Hematopoietic multipotent progenitor cell treated with erythropoietin and hydrocortisone succinate and interleukin-3 and kit ligand, for 4 days (in vitro differentiated cells): Measurements from ENCODE around the gene RBAK.
"Not testable (repeated sequence)": the region's sequence is repeated elsewhere in the genome, so short reads cannot be mapped to it uniquely, and the experiment has no call there.

Source experiments
- DNase-seq: peaks from one replicate; pipeline ENCODE4 v3.0.0-alpha.2; 2015

The RBAK gene

GRCh38 chr7:5045558-5046396, at the start of gene RBAK:
RBAK (plus strand) TSS chr7:5045860; CDS start chr7:5048077, 2,217 bp downstream.
- peak; percentile 98 for DNase-seq

DNA sequence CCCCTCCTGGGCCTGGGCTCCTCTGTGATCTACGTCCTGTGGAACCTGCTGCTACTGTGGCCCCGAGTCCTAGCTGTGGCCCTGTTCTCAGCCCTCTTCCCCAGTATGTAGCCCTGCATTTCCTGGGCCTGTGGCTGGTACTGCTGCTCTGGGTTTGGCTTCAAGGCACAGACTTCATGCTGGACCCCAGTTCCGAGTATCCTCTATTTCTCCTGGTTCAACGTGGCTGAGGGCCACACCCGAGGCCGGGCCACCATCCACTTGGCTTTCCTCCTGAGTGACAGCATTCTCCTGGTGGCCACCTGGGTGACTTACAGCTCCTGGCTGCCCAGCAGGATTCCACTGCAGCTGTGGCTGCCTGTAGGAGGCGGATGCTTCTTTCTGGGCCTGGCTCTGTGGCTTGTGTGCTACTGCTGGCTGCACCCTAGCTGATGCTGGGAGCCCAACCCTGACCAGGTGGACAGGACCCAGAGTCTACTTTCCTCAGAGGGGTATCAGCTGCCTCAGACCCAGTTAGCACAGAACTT, 48.9 kb upstream of the RBAK start:
- no peak for DNase-seq

GRCh38 chr7:4998244-4998643, 47.4 kb upstream of the RBAK start:
- no peak for DNase-seq

GRCh38 chr7:4998910-4999309, 46.8 kb upstream of the RBAK start:
- no peak for DNase-seq

GRCh38 chr7:4999369-4999950, 46.2 kb upstream of the RBAK start:
- DNase-seq, result no peak

DNA sequence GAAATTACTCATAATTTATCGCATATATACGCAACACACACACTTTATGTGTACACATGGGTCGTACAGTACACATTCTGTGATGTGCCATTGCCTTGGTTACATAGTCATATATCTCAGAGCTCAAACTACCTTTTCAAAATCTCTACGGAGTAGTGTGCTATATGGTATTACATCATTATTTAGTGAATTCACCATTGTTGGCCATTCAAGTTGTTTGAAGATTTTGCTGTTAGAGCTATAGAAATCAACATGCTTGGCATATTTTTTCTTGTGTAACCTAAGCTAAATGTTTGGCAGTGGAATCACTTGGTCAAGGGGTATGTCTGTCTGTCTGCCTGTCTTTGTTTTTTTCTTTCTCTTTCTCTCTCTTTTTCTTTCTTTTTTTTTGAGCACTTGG, 44.7 kb upstream of the RBAK start:
- DNase-seq, result no peak

DNA sequence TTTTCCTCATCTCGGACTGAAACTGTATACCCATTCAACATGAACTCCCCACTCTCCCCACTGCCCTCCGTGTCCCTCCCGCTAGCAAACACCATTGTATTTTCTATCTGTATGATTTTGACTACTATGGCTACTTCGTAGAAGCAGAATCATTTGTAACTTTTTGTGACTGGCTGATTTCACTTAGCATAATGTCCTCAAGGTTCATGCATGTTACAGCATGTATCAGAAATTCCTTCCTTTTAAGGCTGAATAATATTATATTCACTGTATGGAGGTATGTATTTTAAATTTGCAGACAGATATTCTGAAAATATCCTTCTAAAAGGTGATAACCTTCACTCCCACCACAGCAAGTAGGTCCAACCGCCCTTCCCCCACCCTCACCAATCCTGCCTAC, 43.7 kb upstream of the RBAK start:
- no peak for DNase-seq

- no peak for DNase-seq
Measured at GRCh38 chr7:5005066-5005465, 40.6 kb upstream of the RBAK start.

DNA sequence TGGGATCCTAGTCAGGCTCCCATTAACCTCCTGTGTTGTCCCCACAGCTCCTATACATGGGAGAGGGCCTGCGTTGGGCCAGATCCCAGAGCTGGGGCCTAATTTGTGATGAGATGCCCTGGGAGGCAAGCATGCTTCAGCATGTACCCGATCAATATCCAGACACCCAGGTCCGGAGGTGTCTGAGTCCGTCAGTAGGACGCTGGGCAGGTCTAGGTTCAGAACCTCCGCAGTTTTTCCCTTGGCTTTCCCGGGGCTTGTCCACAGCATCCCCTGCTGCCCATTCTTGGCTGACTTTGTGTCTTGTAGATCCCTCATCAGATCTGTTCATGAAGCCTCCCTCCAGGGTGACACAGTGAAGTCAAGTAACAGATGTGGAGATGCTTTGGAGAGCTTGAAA, 32.7 kb upstream of the RBAK start:
- DNase-seq, result no peak

- not testable (repeated sequence) for DNase-seq
Measured at GRCh38 chr7:5015936-5016335, 29.7 kb upstream of the RBAK start.

DNA sequence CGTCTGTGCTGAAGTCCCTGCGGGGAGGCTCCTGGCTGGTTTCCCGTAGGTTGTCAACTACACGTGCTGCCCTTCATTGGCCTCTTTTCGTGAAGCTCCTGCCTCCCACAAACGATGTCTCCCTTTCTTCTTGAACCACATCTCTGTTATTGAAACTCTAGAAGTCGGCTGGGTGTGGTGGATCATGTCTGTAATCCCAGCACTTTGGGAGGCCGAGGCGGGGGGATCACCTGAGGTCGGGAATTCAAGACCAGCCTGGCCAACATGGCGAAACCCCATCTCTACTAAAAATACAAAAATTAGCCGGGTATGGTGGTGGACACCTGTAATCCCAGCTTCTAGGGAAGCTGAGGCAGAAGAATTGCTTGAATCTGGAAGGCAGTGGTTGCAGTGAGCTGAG, 28.0 kb upstream of the RBAK start:
- DNase-seq, result not testable (repeated sequence)

- DNase-seq, result no peak
Measured at GRCh38 chr7:5020098-5020497, 25.6 kb upstream of the RBAK start.

GRCh38 chr7:5020976-5021550, 24.6 kb upstream of the RBAK start:
- DNase-seq, result not testable (repeated sequence)

DNA sequence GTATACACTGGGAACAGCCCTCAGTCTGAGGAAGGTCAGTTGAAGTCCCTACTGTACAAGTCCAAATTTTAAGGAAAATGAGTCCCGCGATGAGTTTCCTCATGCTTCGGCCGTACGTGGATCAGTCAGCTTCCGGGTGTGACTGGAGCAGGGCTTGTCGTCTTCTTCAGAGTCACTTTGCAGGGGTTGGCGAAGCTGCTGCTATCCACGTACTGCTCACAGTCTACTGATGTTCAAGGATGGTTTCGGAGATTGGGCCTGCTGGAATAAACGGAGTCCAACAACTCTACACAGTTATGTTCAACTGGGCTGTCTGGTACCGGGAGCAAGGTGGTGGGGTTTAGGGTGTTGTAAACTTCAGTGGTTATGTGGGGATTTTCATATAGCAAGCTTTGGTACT, 22.0 kb upstream of the RBAK start:
- not testable (repeated sequence) for DNase-seq

DNA sequence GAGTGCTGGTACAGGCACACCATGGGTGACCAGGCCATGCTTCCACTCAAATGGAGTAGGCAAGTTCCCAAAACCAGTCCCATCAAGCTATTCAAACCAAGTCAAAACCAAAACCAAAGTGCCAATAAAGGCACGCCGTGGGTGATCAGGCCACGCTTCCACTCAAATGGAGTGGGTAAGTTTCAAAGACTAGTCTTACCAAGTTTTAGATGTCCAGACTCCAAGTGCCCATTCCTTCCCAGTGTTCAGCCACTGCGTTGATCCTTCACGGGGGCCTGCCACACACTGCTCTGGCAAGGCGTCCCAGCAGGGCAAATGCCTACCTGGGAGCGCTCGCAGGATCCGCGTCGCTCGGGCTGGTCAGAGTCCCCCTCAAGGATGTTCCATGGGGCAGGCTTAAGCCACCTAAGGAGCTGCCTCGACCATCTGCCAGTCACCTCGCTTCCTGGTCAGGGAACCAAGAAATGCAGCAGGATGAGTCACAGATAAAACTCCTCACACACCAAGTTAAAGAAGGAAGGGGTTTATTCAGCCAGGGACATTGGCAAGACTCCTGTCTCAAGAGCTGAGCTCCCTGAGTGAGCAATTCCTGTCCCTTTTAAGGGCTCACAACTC, 17.8 kb upstream of the RBAK start:
- DNase-seq, result peak; percentile 8

- not testable (repeated sequence) for DNase-seq
Measured at GRCh38 chr7:5033186-5033585, 12.5 kb upstream of the RBAK start.

DNA sequence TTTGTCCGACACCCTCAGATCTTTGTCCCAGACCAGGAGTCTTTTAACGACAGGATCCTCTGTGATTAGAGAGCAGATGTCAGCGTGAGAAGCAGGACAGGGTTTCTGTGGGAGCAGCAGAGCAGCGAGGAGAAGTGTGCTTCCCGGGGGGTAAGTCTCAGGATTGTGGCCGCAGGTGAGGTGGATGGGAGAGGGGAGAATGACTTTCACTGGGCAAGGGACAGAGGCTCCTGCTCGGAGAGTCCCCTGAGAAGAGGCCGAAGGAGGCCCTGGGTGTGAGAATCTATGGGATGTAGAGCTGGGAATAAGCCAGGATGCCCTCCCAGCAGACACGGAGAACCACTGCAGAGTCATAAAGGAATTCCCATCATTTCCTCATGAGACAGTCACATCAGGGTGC, 10.4 kb upstream of the RBAK start:
- DNase-seq, result no peak

GRCh38 chr7:5036446-5036845, 9.2 kb upstream of the RBAK start:
- DNase-seq, result no peak

- no peak for DNase-seq
Measured at GRCh38 chr7:5041047-5041446, 4.6 kb upstream of the RBAK start.

- DNase-seq, result no peak
Measured at GRCh38 chr7:5043661-5044060, 2.0 kb upstream of the RBAK start.

DNA sequence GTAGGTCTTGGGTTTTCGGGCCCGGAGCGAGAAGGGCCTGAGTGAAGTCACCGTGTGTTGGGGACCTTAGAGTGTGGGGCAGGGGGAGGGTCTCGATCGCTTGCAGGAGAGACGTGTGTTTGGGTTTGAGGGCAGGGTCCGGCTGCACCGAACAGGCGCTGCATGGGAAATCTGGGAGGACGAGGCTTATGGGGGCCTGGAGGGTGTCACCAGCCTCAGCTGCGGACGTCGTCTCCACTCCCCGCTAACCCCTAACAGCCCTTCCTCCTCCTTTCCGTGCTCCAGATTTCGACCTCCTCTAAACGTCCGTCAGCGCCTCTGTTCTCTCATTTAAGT, 705 bp downstream of the RBAK start:
- peak; percentile 45 for DNase-seq

GRCh38 chr7:5047127-5047526, 1.5 kb downstream of the RBAK start:
- DNase-seq, result not testable (repeated sequence)

DNA sequence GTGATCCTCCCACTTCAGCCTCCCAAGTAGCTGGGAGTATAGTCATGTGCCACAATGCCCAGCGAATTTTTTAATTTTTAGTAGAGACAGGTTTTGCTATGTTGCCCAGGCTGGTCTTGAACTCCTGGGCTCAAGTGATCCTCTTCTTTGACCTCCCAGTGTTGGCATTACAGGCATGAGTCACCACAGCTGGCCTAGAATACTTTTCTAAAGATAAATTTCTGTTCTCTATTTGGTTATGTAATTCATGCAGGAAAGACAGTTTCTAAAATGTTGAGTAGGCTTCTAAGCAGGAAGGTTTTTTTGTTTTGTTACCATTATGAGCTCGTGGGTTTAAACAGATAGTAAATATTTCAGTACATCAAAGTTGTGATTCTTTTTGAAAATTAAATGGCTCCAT, 5.0 kb downstream of the RBAK start:
- no peak for DNase-seq

- DNase-seq, result not testable (repeated sequence)
Measured at GRCh38 chr7:5051731-5052130, 6.1 kb downstream of the RBAK start.
